IPS-18c (cell line): ENCODE results near the gene QSOX1.

Experiments
- H3K4me3 ChIP-seq: 2 replicates; pipeline ENCODE4 v1.7.0; 2013; ENCODE audit warnings: low read depth, mild to moderate bottlenecking, low read length, moderate library complexity; ENCODE audit not compliant: insufficient read depth
- H3K9me3 ChIP-seq: one replicate; pipeline ENCODE4 v1.6.1; 2013; ENCODE audit warnings: mild to moderate bottlenecking, low read length, moderate library complexity; ENCODE audit not compliant: control insufficient read depth, insufficient read depth

QSOX1 gene

DNA sequence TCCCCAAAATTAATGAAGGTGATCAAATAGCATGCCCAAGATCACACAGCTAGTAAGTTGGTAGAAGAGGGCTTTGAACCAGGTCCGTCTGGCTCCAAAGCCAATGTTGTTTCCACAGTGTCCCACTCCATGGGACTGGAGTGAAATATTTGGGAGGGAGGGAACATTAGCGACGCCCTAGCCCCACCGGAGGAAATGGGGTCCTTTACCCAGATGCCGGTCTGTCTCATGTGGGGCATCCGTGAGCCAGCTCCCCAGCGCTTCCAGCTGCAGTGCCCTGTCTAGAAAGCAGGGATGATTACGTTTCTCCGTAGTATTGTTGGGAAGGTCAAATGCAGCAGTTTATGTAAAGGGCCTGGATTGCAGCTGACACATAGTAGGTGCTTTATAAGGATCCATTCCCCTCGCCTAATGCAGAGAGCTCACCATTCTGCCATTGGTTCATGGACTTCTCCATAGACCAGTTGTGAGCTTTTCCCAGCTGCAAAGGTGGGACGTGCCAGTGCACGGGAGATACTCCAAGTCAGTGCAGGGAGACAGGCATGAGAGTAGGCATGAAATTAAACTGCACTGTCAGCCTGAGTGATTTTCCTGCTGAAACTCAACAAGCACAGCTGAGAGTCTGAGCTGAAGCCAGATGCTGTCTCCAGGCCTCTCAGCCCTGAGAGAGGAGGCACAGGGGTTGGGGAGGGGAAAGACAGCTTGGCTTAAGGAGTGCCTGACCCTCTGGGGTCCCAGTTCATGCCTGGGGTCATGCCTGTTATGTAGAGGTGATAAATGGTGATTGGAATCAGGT lies 24.7 kb downstream of the QSOX1 start:
- no peaks in the 10 kb centered on the region for H3K9me3 ChIP-seq
- H3K4me3 ChIP-seq: no peak overlapping the region

GRCh38 chr1:180181048-180181447 lies 26.4 kb downstream of the QSOX1 start:
- H3K4me3 ChIP-seq: no peak overlapping the region
- no peaks in the 10 kb centered on the region for H3K9me3 ChIP-seq

- Histone ChIP-seq H3K9me3 (no peaks in the 10 kb centered on the region), H3K4me3 (no peak overlapping the region)
These were observed 27.4 kb downstream of the QSOX1 start for GRCh38 chr1:180181996-180182642.

DNA sequence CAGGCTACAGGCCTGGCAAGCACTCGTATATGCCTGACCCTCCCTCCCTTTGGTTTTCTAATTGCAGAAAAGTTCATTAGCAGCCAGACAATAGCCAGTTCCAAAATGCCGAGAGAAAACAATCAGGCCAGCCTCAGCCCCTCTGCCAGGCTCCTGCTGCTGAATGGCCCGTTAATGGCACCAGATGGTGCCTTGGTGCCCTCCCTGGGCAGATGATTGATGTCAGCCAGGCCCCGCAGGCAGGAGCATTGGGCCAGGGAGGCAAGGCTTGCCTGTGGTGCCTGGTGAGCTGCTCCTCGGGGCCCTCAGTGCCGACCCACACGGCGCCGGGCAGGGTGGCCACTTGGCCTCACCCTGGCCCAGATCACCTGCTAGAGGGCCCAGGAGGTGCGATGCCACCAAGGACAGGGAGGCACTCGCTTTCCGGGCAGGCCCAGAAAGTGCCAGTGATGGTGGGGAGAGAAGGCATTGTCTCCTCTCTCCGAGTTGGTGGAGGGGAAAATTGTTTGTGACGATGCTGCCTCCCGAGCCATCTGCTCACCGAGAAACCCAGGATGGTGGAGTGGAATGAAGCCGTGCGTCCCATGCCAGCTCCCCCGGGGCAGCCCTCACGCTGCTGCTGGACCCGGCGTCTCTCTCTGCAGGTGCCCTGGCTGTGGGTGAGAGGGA lies 28.1 kb downstream of the QSOX1 start:
- Histone ChIP-seq H3K4me3 (no peak overlapping the region), H3K9me3 (no peaks in the 10 kb centered on the region)

GRCh38 chr1:180183426-180183825 lies 28.8 kb downstream of the QSOX1 start:
- Histone ChIP-seq H3K4me3 (no peak overlapping the region), H3K9me3 (no peaks in the 10 kb centered on the region)

DNA sequence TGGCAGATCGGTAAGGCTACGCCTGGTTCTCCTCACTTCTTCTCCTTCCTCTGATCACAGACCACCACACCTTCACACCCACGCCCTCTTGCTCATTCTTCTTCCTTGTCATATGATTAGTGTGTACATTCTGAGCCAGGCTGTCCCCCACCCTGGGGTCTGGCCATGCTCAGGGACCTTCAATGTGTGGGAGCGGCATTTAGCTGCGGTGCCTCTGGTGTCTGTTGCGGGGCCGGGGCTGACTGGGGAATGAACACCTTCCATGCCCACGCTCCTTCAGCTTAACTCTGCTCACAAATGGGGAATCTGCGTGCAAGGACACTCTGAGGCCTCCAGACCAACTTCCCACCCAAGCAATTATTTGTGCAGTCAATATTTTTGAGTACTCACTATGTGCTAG lies 29.4 kb downstream of the QSOX1 start:
- Histone ChIP-seq H3K9me3 (no peaks in the 10 kb centered on the region), H3K4me3 (no peak overlapping the region)

DNA sequence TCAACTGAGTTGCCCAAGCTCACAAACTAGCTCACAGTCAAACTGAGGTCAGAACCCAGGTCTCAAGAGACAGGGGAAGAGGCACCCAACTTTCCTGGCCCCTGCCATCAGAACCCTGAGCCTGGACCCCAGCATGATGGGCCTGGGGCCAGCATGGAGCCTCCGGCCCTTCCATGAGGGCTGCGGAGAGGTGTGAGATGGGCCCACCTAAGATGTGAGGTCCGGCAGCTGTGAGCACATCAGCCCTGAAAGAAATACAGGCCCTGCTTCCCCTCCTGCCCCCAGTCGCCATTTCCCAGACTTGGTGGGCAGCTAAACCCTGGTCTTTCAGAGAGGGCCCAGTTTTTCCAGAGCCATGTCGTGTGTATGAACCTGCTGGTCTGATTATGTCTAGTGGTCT lies 30.6 kb downstream of the QSOX1 start:
- Histone ChIP-seq H3K9me3 (no peaks in the 10 kb centered on the region), H3K4me3 (no peak overlapping the region)

- Histone ChIP-seq H3K9me3 (no peaks in the 10 kb centered on the region), H3K4me3 (no peak overlapping the region)
These were observed 31.4 kb downstream of the QSOX1 start for GRCh38 chr1:180185971-180186645.

DNA sequence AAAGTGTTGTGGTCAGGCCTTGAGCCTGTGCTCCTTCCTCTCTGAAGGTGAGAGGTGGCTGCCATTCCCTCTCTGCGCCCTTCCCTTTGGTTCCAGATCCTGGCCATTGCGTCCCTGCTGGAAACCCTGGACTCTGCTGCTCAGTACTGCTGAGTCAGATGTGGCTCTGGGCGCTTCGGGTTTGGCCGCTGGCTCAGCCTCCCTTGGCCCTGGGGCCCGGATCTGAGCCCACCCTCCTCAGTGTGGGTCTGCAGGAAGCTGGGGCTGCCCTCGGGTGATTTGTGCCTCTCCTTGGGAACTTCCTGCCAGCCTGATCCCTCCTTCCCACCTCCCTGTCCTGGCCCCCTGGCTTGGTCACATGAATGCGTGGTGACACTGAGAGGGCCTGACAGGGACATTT lies 32.2 kb downstream of the QSOX1 start:
- no peaks in the 10 kb centered on the region for H3K9me3 ChIP-seq

GRCh38 chr1:180187626-180188025 lies 33.0 kb downstream of the QSOX1 start:
- H3K4me3 ChIP-seq: no peak overlapping the region
- H3K9me3 ChIP-seq: no peaks in the 10 kb centered on the region

More for the DNA sequence above, 32.2 kb downstream of the QSOX1 start:
- H3K4me3 ChIP-seq: no peak overlapping the region

DNA sequence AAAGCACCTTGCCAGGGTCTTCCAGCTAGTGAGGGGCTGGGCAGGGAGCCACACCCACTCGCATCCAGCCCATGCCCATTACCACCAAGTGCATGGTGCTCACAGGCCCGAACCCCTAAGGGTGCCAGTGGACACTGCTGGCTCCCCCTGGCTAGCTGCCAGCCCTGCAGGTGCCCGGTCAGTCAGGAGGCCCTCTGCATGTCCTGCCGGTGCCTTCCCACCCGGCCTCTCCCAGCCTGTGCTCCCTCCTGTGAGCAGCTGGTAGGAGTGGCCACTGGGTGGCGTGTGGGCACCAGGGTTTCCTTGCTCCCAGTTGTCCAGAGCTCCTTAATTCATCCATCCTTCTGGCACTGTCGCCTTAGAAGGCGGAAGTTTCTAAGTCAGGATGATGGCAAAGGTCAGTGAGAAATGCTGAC lies 33.4 kb downstream of the QSOX1 start:
- H3K4me3 ChIP-seq: no peak overlapping the region
- H3K9me3 ChIP-seq: no peaks in the 10 kb centered on the region

DNA sequence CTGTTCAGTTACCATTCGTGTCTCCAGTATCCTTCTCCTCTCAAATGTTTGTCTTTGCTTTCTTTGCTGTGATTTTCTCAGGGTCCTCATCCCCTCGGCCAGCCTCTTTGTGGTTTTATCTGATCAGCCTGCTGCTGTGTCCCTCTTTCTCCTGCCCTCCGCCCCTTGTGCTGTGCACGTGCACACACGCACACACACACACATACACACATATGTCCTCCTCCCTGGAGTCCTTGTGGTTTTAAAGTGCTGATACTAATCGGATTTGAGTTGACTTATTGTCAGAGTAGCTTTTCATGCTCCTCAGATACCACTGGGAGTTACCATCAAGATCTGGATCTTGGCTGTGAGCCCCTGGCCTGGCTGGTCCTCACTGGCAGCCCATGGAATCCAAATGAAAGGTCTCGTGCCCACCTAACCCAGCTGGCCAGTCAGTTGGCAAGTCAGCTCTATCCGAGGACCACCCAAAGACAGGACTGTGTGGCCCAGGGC lies 34.1 kb downstream of the QSOX1 start:
- Histone ChIP-seq H3K4me3 (no peak overlapping the region), H3K9me3 (no peaks in the 10 kb centered on the region)

GRCh38 chr1:180190091-180190490 lies 35.4 kb downstream of the QSOX1 start:
- no peak overlapping the region for H3K4me3 ChIP-seq
- no peaks in the 10 kb centered on the region for H3K9me3 ChIP-seq

GRCh38 chr1:180192172-180192571 lies 37.5 kb downstream of the QSOX1 start:
- no peak overlapping the region for H3K4me3 ChIP-seq
- H3K9me3 ChIP-seq: no peaks in the 10 kb centered on the region

GRCh38 chr1:180193141-180194047 lies 38.7 kb downstream of the QSOX1 start:
- Histone ChIP-seq H3K9me3 (no peaks in the 10 kb centered on the region), H3K4me3 (no peak overlapping the region)

DNA sequence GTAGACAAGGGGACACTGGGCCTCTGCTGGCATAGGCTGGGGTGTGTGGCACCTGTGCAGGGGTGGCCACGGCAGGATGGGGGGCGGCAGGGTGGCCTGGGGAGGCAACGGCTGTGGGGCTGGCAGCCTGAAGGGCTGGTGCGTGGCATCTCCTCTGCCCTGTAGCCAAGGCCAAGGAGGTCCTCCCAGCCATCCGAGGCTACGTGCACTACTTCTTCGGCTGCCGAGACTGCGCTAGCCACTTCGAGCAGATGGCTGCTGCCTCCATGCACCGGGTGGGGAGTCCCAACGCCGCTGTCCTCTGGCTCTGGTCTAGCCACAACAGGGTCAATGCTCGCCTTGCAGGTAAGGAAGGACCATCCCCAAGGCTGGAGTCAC lies 39.4 kb downstream of the QSOX1 start:
- Histone ChIP-seq H3K4me3 (no peak overlapping the region), H3K9me3 (no peaks in the 10 kb centered on the region)
